HPDE6-E6E7 (cell line): ENCODE results near the gene SYNGR2.

ENCODE experiments used
- DNase-seq: peaks from one replicate; pipeline ENCODE4 v3.0.0; 2011; ENCODE audit warnings: missing footprints; ENCODE audit errors: extremely low spot score

Gene SYNGR2

GRCh38 chr17:78168242-78168902 lies at the start of gene SYNGR2:
Gene SYNGR2 (plus strand): TSS chr17:78168581. CDS start chr17:78168617, 36 bp downstream.
- no peak for DNase-seq

GRCh38 chr17:78118801-78119241 lies 49.6 kb upstream of the SYNGR2 start:
- no peak for DNase-seq

GRCh38 chr17:78120537-78120936 lies 47.8 kb upstream of the SYNGR2 start:
- DNase-seq, result no peak

GRCh38 chr17:78120971-78121800 lies 47.2 kb upstream of the SYNGR2 start:
- DNase-seq, result no peak

GRCh38 chr17:78121801-78122215 lies 46.6 kb upstream of the SYNGR2 start:
- no peak for DNase-seq

GRCh38 chr17:78122216-78122930 lies 46.0 kb upstream of the SYNGR2 start:
- no peak for DNase-seq

GRCh38 chr17:78122931-78123249 lies 45.5 kb upstream of the SYNGR2 start:
- no peak for DNase-seq

- DNase-seq, result no peak
These were observed 45.0 kb upstream of the SYNGR2 start for GRCh38 chr17:78123258-78123929.

- no peak for DNase-seq
These were observed 44.1 kb upstream of the SYNGR2 start for GRCh38 chr17:78124081-78124835.

- DNase-seq, result no peak
These were observed 43.6 kb upstream of the SYNGR2 start for GRCh38 chr17:78124836-78125137.

GRCh38 chr17:78125138-78125913 lies 43.1 kb upstream of the SYNGR2 start:
- DNase-seq, result no peak

GRCh38 chr17:78125976-78126894 lies 42.1 kb upstream of the SYNGR2 start:
- no peak for DNase-seq

GRCh38 chr17:78126895-78127238 lies 41.5 kb upstream of the SYNGR2 start:
- no peak for DNase-seq

GRCh38 chr17:78127239-78127887 lies 41.0 kb upstream of the SYNGR2 start:
- DNase-seq, result no peak

GRCh38 chr17:78127888-78128550 lies 40.4 kb upstream of the SYNGR2 start:
- DNase-seq, result peak; percentile 56

GRCh38 chr17:78128551-78129350 lies 39.6 kb upstream of the SYNGR2 start, which contains the start of gene TMC6:
Gene TMC6 (minus strand): TSS chr17:78128755. CDS start chr17:78126832, 1,923 bp downstream.
- peak; percentile 91 for DNase-seq

- DNase-seq, result no peak
These were observed 38.9 kb upstream of the SYNGR2 start for GRCh38 chr17:78129351-78130089.
